Stimulated activated CD4-positive, alpha-beta T cell treated with anti-CD3 and anti-CD28 coated beads, TNF-alpha, amount 100 ng/mL, for 24 hours (primary cell): ENCODE measurements around the gene DOC2B.
"Not testable (repeated sequence)": the region's sequence is repeated elsewhere in the genome, so short reads cannot be mapped to it uniquely, and the experiment has no call there.

ENCODE experiments used
- DNase-seq, 3 experiments: peaks; one replicate each; pipeline ENCODE4 v3.0.0-alpha.2; 2020; ENCODE audit warnings: low read depth in 3 of 3

Gene DOC2B

DNA sequence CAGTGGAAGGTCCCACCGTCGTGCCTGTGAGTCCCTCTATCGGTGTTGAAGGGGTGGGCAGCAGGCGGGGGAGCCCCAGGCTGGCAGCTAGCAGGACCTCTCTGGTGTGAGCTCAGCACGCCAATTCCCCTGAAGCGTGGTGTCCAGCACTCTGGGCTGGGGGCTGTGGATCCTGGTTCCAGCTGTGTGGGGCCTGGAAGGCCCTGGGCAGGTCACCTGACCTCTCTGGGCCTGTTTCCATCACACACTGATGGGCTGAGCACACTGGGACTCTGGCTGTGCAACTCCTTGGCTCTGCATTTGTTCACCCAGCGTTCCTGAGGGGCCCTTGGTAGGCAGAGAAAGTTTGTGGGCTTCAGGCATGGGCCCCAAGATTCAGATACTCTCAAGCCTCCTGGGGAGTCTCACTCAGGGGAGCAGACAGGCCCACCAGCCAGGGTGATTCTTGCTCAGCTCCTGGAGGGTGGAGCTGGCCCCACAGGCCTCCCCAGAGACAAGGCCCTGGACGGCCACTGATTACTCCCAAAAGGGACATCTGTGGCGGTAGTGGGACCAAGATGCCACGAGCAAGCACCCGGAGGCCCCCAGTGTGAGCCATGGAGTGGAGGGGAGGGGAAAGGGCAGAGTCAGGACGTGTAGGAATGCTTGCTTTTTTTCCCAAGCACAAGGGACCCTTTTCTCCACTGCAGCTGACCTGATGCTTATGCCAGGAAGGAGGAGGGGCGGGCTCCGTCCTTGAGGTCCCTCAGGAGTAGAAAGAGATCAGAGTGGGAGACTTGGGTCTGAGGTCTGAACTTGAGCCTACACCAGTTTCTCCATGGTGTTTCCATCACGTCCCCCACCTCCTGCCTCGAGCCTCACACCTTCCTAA lies 35.5 kb downstream of the DOC2B start:
- no peak for DNase-seq

DNA sequence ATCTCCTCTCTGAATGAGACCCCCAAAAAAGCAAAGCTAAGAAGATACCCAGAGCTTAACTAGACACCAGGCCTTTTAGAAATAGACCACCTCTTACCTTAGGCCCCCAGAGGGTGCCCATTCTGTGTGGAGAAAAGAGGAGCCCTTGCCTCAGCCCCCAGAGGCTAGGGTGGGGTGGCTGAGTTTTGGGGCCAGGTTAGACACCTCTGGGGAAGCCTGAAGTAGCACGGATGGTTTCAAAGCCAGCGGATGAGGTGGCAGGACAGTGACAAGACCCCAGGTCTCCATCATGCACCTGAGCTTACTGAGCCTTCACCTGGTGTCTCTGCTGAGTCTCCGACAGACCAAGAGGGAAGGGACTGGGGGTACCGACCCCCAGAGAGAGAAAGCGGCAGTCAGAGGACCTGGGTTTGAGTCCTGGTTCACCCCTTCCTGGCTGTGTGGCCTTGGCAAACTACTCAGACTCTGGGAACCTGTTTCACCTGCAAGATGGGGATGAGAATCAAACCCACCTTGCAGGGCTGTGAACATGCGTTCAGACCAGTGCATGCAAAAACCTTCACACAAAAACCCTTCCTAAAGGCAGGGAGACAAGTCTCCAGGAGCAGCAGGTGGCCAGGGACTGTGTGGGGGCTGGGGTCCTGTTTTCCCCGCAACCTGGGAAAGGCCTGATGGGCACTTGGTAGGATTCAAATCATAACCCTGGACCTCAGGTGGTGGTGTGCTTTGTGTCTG lies 36.3 kb downstream of the DOC2B start:
- DNase-seq: no peak

- peak; percentile 76 to 84 (median 81) for DNase-seq
These were observed 37.6 kb downstream of the DOC2B start for GRCh38 chr17:143785-144281.

GRCh38 chr17:142876-143784 lies 38.3 kb downstream of the DOC2B start:
- DNase-seq: no peak

- DNase-seq: peak in 1 of 3 experiments; percentile 33
These were observed 39.3 kb downstream of the DOC2B start for GRCh38 chr17:142102-142661.

DNA sequence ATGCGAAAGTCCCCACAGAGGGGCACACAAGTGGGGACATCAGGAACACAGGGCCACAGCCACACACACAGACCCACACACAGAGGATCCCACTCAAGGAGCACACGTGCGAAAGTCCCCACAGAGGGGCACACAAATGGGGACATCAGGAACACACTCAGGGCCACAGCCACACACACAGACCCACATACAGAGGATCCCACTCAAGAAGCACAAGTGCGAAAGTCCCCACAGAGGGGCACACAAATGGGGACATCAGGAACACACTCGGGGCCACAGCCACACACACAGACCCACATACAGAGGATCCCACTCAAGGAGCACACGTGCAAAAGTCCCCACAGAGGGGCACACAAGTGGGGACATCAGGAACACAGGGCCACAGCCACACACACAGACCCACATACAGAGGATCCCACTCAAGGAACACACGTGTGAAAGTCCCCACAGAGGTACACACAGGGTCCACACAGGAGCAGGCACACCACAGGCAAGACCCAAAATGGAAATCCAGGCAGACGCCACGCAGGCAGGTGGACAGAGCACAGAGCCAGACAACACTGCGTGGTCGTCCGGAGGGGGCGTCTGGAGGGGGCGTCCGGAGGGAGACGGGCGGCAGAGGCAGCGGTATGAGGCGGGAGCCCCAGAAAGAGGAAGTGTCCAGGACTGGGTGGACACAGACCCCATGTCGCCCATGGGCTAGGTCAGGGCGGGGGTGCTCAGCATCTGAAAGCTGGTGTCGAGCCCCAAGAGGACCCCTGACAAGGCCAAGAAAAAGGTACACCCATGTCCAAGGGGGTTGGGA lies 41.8 kb downstream of the DOC2B start:
- not testable (repeated sequence) for DNase-seq

GRCh38 chr17:137166-137807 lies 44.2 kb downstream of the DOC2B start, which contains the start of gene SCGB1C2:
SCGB1C2 (plus strand) TSS chr17:137569; CDS start chr17:137591, 22 bp downstream.
- not testable (repeated sequence) for DNase-seq

GRCh38 chr17:136531-136930 lies 44.9 kb downstream of the DOC2B start:
- peak; percentile 52 to 80 (median 53) for DNase-seq

- not testable (repeated sequence) for DNase-seq
These were observed 45.6 kb downstream of the DOC2B start for GRCh38 chr17:135895-136294.

GRCh38 chr17:135022-135421 lies 46.4 kb downstream of the DOC2B start:
- DNase-seq: not testable (repeated sequence)

DNA sequence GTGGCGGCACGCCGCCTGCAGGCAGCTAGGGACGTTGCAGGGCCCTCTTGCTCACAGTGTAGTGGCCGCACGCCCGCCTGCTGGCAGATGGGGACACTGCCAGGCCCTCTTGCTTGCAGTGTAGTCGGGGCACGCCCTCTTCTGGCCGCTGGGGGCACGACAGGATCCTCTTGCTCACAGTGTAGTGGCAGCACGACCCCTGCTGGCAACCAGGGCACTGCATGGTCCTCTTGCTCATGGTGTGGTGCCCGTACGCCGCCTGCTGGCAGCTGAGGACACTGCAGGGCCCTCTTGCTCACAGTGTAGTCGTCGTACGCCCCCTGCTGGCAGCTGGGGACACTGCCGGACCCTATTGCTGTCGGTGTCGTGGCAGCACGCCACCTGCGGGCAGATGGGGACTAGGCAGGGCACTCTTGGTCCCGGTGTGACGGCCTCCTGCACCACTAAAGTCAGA lies 47.1 kb downstream of the DOC2B start:
- DNase-seq: peak in 1 of 3 experiments; percentile 14

- not testable (repeated sequence) for DNase-seq
These were observed 47.5 kb downstream of the DOC2B start for GRCh38 chr17:133932-134331.

DNA sequence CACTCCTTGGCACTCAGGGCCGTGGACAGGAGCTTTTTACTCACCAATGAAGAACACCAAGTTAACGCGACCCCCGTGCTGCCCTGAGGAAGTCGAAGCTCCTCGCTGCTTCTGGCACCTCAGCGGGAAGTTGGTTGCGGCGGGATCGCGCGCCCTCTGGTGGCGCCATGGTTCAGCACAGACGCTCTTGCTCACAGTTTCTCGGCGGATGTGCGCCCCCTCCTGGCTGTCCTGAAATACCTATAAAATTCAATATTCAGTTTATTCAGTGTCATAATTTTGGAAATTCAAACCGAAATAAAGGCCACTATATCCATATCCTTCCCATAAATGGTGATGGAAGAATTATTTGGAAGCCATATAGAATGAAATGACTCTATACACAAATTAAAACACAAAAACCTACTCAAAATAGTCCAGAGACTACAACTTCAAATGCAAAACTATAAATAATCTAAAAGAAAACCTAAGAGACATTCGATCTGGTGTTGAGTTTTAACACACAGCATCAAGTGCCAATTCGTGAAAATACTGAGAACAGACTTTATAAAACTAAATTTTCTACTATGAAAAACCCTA lies 63.0 kb downstream of the DOC2B start:
- DNase-seq: peak in 1 of 3 experiments; percentile 49

DNA sequence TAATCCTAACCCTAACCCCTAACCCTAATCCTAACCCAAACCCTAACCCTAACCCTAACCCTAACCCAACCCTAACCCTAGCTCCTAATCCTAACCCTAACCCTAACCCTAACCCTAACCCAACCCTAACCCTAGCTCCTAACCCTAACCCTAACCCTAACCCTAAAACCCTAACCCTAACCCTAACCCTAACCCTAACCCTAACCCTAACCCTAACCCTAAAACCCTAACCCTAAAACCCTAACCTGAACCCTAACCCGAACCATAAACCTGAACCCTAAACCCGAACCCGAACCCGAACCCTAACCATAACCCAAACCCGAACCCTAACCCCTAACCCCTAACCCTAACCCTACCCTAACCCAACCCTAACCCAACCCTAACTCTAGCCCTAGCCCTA lies 68.3 kb downstream of the DOC2B start:
- DNase-seq: not testable (repeated sequence)
